ENCODE data around the gene MSH5. TPM values are rescaled to one million over a fixed set of nuclear protein-coding genes. Genes with fewer than 3 reads are reported as not detected.

MSH5 gene
- total RNA-seq, 2 donors from 2014 or later = 5.7 to 10.5 TPM

GRCh38 chr6:31781244-31782125 is 41.7 kb downstream of the MSH5 start:
- H3K27ac ChIP-seq = no peak overlapping the region
- ATAC-seq (ENCODE audit: insufficient number of reproducible peaks, low FRiP score, low read depth) (no peak), DNase-seq (ENCODE audit: low spot score) (no peak)
- peaks cover 50% of the 10 kb centered on the region for H3K36me3 ChIP-seq
- H3K9me3 ChIP-seq = no peaks in the 10 kb centered on the region
- H3K4me3 ChIP-seq = no peak overlapping the region
- no peaks in the 10 kb centered on the region for H3K27me3 ChIP-seq (replicated peaks; ENCODE audit: insufficient read depth)
- peaks cover 6 to 8% of the 10 kb centered on the region in 2 donors for H3K4me1 ChIP-seq (ENCODE audit: control insufficient read depth in 1 of 2, low read depth in 2 of 2)
- TF ChIP-seq, protein P1, sequence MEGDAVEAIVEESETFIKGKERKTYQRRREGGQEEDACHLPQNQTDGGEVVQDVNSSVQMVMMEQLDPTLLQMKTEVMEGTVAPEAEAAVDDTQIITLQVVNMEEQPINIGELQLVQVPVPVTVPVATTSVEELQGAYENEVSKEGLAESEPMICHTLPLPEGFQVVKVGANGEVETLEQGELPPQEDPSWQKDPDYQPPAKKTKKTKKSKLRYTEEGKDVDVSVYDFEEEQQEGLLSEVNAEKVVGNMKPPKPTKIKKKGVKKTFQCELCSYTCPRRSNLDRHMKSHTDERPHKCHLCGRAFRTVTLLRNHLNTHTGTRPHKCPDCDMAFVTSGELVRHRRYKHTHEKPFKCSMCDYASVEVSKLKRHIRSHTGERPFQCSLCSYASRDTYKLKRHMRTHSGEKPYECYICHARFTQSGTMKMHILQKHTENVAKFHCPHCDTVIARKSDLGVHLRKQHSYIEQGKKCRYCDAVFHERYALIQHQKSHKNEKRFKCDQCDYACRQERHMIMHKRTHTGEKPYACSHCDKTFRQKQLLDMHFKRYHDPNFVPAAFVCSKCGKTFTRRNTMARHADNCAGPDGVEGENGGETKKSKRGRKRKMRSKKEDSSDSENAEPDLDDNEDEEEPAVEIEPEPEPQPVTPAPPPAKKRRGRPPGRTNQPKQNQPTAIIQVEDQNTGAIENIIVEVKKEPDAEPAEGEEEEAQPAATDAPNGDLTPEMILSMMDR (IDR thresholded peaks at IDR 0.05) = no peak

DNA sequence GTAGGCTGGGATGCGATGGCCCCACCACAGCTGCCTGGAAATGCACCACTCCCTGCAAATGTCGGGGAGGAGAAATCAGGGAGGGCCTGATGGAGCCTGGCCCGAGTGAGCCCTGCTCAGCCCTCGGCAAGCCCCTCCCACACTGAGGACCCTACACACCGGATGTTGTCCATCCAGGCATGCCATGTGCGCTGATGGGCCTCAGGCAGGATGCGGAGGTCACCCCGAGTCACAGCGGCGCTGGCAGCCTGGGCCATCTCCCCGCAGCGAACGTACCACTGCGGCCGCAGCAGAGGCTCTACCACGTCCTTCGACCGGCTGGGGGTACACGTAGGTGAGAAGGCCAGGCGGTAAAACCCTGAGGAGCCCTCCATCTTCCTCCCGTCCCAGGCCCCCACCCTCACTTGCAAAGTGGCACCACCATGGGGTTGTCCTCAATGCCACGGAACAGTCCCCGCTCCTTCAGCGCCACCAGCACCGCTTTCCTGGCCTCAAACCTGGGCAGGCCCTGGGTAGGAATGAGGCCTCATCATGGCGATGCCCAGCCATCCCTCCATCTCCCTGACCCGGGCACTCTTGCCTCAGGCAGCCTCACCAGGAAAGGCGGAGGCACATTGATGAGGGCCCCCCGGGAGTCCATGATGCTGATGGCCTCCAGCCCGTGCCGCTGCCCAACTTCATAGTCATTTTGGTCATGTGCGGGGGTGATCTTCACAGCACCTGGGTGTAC is 42.5 kb downstream of the MSH5 start:
- TF ChIP-seq, protein P1 (IDR thresholded peaks at IDR 0.05) = no peak
- H3K36me3 ChIP-seq = peaks cover 50% of the 10 kb centered on the region
- no peak overlapping the region for H3K4me3 ChIP-seq

GRCh38 chr6:31784098-31784925 is 44.5 kb downstream of the MSH5 start:
- no peaks in the 10 kb centered on the region for H3K4me1 ChIP-seq (ENCODE audit: control insufficient read depth in 1 of 2, low read depth in 2 of 2)
- H3K9me3 ChIP-seq = no peaks in the 10 kb centered on the region
- TF ChIP-seq, protein P1 (IDR thresholded peaks at IDR 0.05) = no peak
- ATAC-seq (ENCODE audit: insufficient number of reproducible peaks, low FRiP score, low read depth) (no peak), DNase-seq (ENCODE audit: low spot score) (no peak)
- H3K27ac ChIP-seq = no peak overlapping the region
- H3K36me3 ChIP-seq = peaks cover 50% of the 10 kb centered on the region
- no peaks in the 10 kb centered on the region for H3K27me3 ChIP-seq (replicated peaks; ENCODE audit: insufficient read depth)
- H3K4me3 ChIP-seq = no peak overlapping the region

More for the DNA sequence above, 42.5 kb downstream of the MSH5 start:
- no peak for DNase-seq (ENCODE audit: low spot score)
- H3K27me3 ChIP-seq (replicated peaks; ENCODE audit: insufficient read depth) = no peaks in the 10 kb centered on the region
- no peaks in the 10 kb centered on the region for H3K9me3 ChIP-seq
- no peak overlapping the region for H3K27ac ChIP-seq
- ATAC-seq (ENCODE audit: insufficient number of reproducible peaks, low FRiP score, low read depth) = no peak
- peaks cover under 1% of the 10 kb centered on the region in 2 donors for H3K4me1 ChIP-seq (ENCODE audit: control insufficient read depth in 1 of 2, low read depth in 2 of 2)

DNA sequence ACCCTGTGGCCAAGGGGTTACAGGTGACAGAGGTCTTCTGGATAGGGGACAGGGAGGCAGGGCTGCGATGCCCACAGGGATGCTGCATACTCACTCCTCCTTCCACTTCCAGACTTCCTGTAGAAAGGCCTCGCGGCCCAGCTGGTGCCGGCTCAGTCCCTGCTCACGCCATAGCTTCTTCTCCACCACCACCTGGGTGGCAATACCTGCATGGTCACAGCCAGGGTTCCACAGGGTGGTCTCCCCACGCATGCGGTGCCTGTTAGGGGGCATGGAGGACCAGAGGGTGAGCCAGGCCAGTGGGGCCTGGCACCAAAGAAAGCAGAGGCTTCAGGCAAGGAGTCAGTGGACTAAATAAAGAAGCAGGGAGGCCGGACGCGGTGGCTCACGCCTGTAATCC is 45.7 kb downstream of the MSH5 start:
- no peak for DNase-seq (ENCODE audit: low spot score)
- Histone ChIP-seq H3K9me3 (no peaks in the 10 kb centered on the region), H3K36me3 (peaks cover 41% of the 10 kb centered on the region), H3K4me1 (ENCODE audit: control insufficient read depth in 1 of 2, low read depth in 2 of 2) (no peaks in the 10 kb centered on the region), H3K27me3 (replicated peaks; ENCODE audit: insufficient read depth) (no peaks in the 10 kb centered on the region), H3K27ac (no peak overlapping the region), H3K4me3 (no peak overlapping the region)
- ATAC-seq (ENCODE audit: insufficient number of reproducible peaks, low FRiP score, low read depth) = no peak
- TF ChIP-seq, protein P1 (IDR thresholded peaks at IDR 0.05) = no peak
